GM23338 (cell line): ENCODE results near the gene PTPN6.

Experiments used
- CTCF ChIP-seq, 2 experiments: fragments of 200-600 bp in 1 of 2; sonication (generic) in 1 of 2; conservative IDR thresholded peaks; 2 replicates each; pipeline versions ENCODE4 v1.5.1 to v1.6.1; 2016 to 2017; ENCODE audit warnings: antibody characterized with exemption in 2 of 2, low read depth in 2 of 2, mild to moderate bottlenecking in 2 of 2, moderate library complexity in 1 of 2
- ETS1 ChIP-seq: IDR thresholded peaks from 2 replicates; pipeline ENCODE4 v1.6.1; 2016; ENCODE audit warnings: antibody characterized with exemption
- EZH2 ChIP-seq: fragments of 200-600 bp; sonication (generic); IDR thresholded peaks from one replicate; pipeline ENCODE4 v1.8.0; 2017; ENCODE audit warnings: antibody characterized with exemption, mild to moderate bottlenecking, low read depth; ENCODE audit not compliant: unreplicated experiment
- EZH2phosphoT487 ChIP-seq: fragments of 200-600 bp; sonication (generic); IDR thresholded peaks from one replicate; pipeline ENCODE4 v1.8.1; 2018; ENCODE audit warnings: antibody characterized with exemption; ENCODE audit not compliant: unreplicated experiment
- JUNB ChIP-seq: IDR thresholded peaks from one replicate; pipeline ENCODE4 v1.6.1; 2016; ENCODE audit warnings: antibody characterized with exemption; ENCODE audit not compliant: unreplicated experiment
- POLR2AphosphoS5 ChIP-seq: IDR thresholded peaks from 2 replicates; pipeline ENCODE4 v1.6.1; 2016; ENCODE audit warnings: antibody characterized with exemption, low read depth
- REST ChIP-seq: IDR thresholded peaks from one replicate; pipeline ENCODE4 v1.6.1; 2018; ENCODE audit warnings: antibody characterized with exemption; ENCODE audit not compliant: unreplicated experiment
- ZNF114 ChIP-seq: fragments of 250-450 bp; sonication (Bioruptor Pico); IDR thresholded peaks from 2 replicates; pipeline ENCODE4 v1.5.0; 2020; ENCODE audit warnings: mild to moderate bottlenecking, moderate library complexity
- ZNF331 ChIP-seq: fragments of 250-450 bp; sonication (Bioruptor Pico); IDR thresholded peaks from 2 replicates; pipeline ENCODE4 v1.5.0; 2020; ENCODE audit warnings: low read depth, mild to moderate bottlenecking, moderate library complexity

DNA sequence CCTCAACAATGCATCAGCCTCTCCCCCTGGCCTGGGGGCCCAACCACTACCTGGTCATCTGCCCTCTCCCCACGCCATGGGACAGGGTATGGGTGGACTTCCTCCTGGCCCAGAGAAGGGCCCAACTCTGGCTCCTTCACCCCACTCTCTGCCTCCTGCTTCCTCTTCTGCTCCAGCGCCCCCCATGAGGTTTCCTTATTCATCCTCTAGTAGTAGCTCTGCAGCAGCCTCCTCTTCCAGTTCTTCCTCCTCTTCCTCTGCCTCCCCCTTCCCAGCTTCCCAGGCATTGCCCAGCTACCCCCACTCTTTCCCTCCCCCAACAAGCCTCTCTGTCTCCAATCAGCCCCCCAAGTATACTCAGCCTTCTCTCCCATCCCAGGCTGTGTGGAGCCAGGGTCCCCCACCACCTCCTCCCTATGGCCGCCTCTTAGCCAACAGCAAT lies 14.9 kb upstream of the PTPN6 start:
- TF ChIP-seq CTCF (conservative IDR thresholded peaks at IDR 0.05; ENCODE audit: low read depth in 2 of 2) (no peak), JUNB (no peak), EZH2 (no peak), REST (no peak), ZNF331 (CRISPR knock-in tag) (no peak), EZH2phosphoT487 (no peak), ZNF114 (no peak), ETS1 (no peak), POLR2AphosphoS5 (no peak)
